Measurements from ENCODE around the gene TSPYL1.
"Not testable (repeated sequence)": the region's sequence is repeated elsewhere in the genome, so short reads cannot be mapped to it uniquely, and the experiment has no call there.

TSPYL1 gene

DNA sequence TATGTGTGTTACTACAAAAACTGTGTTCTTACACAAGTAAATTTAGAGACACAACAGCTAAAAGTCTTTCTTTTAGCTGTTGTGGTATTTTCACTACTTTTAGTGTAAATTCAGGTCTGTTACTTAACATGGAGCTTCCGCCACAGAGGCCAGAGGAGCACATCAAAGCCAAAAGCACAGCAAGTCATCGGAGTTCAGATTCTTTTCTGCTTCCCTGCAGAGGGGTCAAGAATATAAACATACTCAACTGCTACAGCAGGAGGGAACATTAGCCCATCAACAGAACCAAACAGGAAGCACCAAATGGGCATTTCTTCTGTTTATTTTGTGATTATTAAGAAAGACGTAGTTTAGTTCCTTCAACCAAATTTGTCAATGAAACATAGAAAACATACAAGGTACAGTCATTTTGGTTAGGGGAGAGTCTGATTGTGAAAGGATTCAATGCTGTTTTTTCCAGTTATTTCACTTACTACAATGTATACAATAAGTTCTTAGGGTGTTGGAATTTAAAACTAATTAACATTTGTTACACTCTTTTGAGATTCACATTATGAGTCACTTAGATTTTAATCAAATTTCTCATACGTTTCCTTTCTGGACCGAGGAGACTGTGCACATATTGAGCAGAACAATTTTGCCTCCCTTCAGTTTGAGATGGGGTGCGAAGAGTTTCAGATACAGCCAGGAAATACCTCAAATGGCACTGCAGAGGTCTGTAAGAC lies 48.2 kb upstream of the TSPYL1 start:
- no peaks in the 10 kb centered on the region for H4K20me1 ChIP-seq (ENCODE audit: insufficient read depth, low read length, poor library complexity, severe bottlenecking)
- no peaks in the 10 kb centered on the region for H3K36me3 ChIP-seq (ENCODE audit: insufficient read depth, low read length)
- no peaks in the 10 kb centered on the region for H3K9me3 ChIP-seq (ENCODE audit: insufficient read depth, low read depth, low read length)
- H3K9me2 ChIP-seq (replicated peaks; ENCODE audit: low read depth, low read length): no peaks in the 10 kb centered on the region
- H3K4me1 ChIP-seq (ENCODE audit: insufficient read depth, low read length, poor library complexity, severe bottlenecking): no peaks in the 10 kb centered on the region
- no peak overlapping the region for H2AFZ ChIP-seq (ENCODE audit: low read length)
- no peak overlapping the region for H3K9ac ChIP-seq (ENCODE audit: low read depth, low read length, poor library complexity, severe bottlenecking)
- H3F3A ChIP-seq (ENCODE audit: low read depth): no peaks in the 10 kb centered on the region
- H3K27me3 ChIP-seq (ENCODE audit: insufficient read depth, low read length, poor library complexity, severe bottlenecking): no peaks in the 10 kb centered on the region
- H3K4me2 ChIP-seq (ENCODE audit: low read depth, low read length, poor library complexity, severe bottlenecking): no peak overlapping the region
- TF ChIP-seq, protein P1, sequence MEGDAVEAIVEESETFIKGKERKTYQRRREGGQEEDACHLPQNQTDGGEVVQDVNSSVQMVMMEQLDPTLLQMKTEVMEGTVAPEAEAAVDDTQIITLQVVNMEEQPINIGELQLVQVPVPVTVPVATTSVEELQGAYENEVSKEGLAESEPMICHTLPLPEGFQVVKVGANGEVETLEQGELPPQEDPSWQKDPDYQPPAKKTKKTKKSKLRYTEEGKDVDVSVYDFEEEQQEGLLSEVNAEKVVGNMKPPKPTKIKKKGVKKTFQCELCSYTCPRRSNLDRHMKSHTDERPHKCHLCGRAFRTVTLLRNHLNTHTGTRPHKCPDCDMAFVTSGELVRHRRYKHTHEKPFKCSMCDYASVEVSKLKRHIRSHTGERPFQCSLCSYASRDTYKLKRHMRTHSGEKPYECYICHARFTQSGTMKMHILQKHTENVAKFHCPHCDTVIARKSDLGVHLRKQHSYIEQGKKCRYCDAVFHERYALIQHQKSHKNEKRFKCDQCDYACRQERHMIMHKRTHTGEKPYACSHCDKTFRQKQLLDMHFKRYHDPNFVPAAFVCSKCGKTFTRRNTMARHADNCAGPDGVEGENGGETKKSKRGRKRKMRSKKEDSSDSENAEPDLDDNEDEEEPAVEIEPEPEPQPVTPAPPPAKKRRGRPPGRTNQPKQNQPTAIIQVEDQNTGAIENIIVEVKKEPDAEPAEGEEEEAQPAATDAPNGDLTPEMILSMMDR (conservative IDR thresholded peaks at IDR 0.05; ENCODE audit: low read length): no peak
- no peak for TF ChIP-seq EZH2phosphoT487 (IDR thresholded peaks at IDR 0.05; ENCODE audit: borderline replicate concordance)
- H3K4me3 ChIP-seq (ENCODE audit: low read length, poor library complexity, severe bottlenecking): no peak overlapping the region
- H3K79me2 ChIP-seq (ENCODE audit: insufficient read depth, low read length): no peaks in the 10 kb centered on the region

DNA sequence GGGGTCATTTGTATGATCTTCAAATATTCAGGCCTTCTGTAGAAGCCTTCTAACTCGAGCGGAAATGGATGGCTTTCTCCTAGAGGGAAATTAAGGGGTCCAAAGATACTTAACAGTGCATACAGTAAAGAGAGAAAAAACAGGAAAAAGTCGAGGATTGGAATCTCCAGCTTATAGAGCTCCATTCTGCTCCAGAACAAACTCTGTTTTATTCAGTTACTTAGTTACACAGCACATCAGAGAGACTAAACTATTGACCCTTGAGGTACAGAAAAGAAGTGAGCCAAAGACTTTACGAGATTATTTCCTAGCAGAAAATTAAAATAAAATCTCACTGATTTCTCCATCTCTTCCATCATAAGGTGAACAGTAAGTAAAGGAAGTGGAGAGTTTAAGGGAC lies 47.3 kb upstream of the TSPYL1 start:
- Histone ChIP-seq H3K79me2 (ENCODE audit: insufficient read depth, low read length) (no peaks in the 10 kb centered on the region), H3K27me3 (ENCODE audit: insufficient read depth, low read length, poor library complexity, severe bottlenecking) (no peaks in the 10 kb centered on the region), H3K4me3 (ENCODE audit: low read length, poor library complexity, severe bottlenecking) (no peak overlapping the region), H3K36me3 (ENCODE audit: insufficient read depth, low read length) (no peaks in the 10 kb centered on the region), H2AFZ (ENCODE audit: low read length) (no peak overlapping the region), H3F3A (ENCODE audit: low read depth) (no peaks in the 10 kb centered on the region), H3K9me2 (replicated peaks; ENCODE audit: low read depth, low read length) (no peaks in the 10 kb centered on the region), H3K4me2 (ENCODE audit: low read depth, low read length, poor library complexity, severe bottlenecking) (no peak overlapping the region), H3K9me3 (ENCODE audit: insufficient read depth, low read depth, low read length) (no peaks in the 10 kb centered on the region), H3K9ac (ENCODE audit: low read depth, low read length, poor library complexity, severe bottlenecking) (no peak overlapping the region), H3K4me1 (ENCODE audit: insufficient read depth, low read length, poor library complexity, severe bottlenecking) (no peaks in the 10 kb centered on the region), H4K20me1 (ENCODE audit: insufficient read depth, low read length, poor library complexity, severe bottlenecking) (no peaks in the 10 kb centered on the region)
- TF ChIP-seq, protein P1 (conservative IDR thresholded peaks at IDR 0.05; ENCODE audit: low read length): no peak
- TF ChIP-seq EZH2phosphoT487 (IDR thresholded peaks at IDR 0.05; ENCODE audit: borderline replicate concordance): no peak

GRCh38 chr6:116326181-116326671 lies 46.5 kb upstream of the TSPYL1 start:
- Histone ChIP-seq H2AFZ (ENCODE audit: low read length) (no peak overlapping the region), H3K4me3 (ENCODE audit: low read length, poor library complexity, severe bottlenecking) (no peak overlapping the region), H3K36me3 (ENCODE audit: insufficient read depth, low read length) (no peaks in the 10 kb centered on the region), H3K9me2 (replicated peaks; ENCODE audit: low read depth, low read length) (no peaks in the 10 kb centered on the region), H3K4me1 (ENCODE audit: insufficient read depth, low read length, poor library complexity, severe bottlenecking) (no peaks in the 10 kb centered on the region), H3K9ac (ENCODE audit: low read depth, low read length, poor library complexity, severe bottlenecking) (no peak overlapping the region), H4K20me1 (ENCODE audit: insufficient read depth, low read length, poor library complexity, severe bottlenecking) (no peaks in the 10 kb centered on the region), H3K79me2 (ENCODE audit: insufficient read depth, low read length) (no peaks in the 10 kb centered on the region), H3K9me3 (ENCODE audit: insufficient read depth, low read depth, low read length) (no peaks in the 10 kb centered on the region), H3K4me2 (ENCODE audit: low read depth, low read length, poor library complexity, severe bottlenecking) (no peak overlapping the region), H3F3A (ENCODE audit: low read depth) (no peaks in the 10 kb centered on the region), H3K27me3 (ENCODE audit: insufficient read depth, low read length, poor library complexity, severe bottlenecking) (no peaks in the 10 kb centered on the region)
- TF ChIP-seq, protein P1 (conservative IDR thresholded peaks at IDR 0.05; ENCODE audit: low read length): no peak
- no peak for TF ChIP-seq EZH2phosphoT487 (IDR thresholded peaks at IDR 0.05; ENCODE audit: borderline replicate concordance)

GRCh38 chr6:116325634-116326132 lies 46.0 kb upstream of the TSPYL1 start:
- not testable (repeated sequence) for H3K9me3 ChIP-seq (ENCODE audit: insufficient read depth, low read depth, low read length); H3K9me2 ChIP-seq (replicated peaks; ENCODE audit: low read depth, low read length); H3K4me2 ChIP-seq (ENCODE audit: low read depth, low read length, poor library complexity, severe bottlenecking); H3K36me3 ChIP-seq (ENCODE audit: insufficient read depth, low read length); H3F3A ChIP-seq (ENCODE audit: low read depth); H3K79me2 ChIP-seq (ENCODE audit: insufficient read depth, low read length); H3K9ac ChIP-seq (ENCODE audit: low read depth, low read length, poor library complexity, severe bottlenecking); H3K4me3 ChIP-seq (ENCODE audit: low read length, poor library complexity, severe bottlenecking); H2AFZ ChIP-seq (ENCODE audit: low read length); H4K20me1 ChIP-seq (ENCODE audit: insufficient read depth, low read length, poor library complexity, severe bottlenecking); H3K27me3 ChIP-seq (ENCODE audit: insufficient read depth, low read length, poor library complexity, severe bottlenecking); H3K4me1 ChIP-seq (ENCODE audit: insufficient read depth, low read length, poor library complexity, severe bottlenecking)

Measured in Loucy (cell line).